ENCODE data around the gene LINGO4. TPM values are rescaled to one million over a fixed set of nuclear protein-coding genes. Genes with fewer than 3 reads are reported as not detected.

Gene LINGO4
- total and polyA plus RNA-seq, 2 donors (not counting 1 experiment from before 2014, with no cell fraction given): not detected

DNA sequence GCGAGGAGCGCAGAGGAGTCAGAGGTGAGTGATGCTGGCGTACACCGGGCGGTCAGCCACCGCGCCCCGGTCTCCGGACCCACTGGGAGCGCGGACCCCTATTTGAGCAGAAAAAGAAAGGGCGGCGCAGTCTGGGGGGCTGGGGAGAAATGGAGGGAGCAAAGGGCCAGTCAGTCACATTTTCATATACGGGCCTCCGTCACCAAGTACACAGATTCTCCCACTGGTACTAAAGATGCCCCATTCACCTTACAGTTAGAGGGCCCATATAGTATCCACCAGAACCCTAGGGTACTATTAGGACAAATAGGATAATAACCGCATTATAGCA, 33.8 kb upstream of the LINGO4 start:
- no peak overlapping the region for H3K27ac ChIP-seq (ENCODE audit: low read length in 2 of 2)
- H2AFZ ChIP-seq (ENCODE audit: insufficient read depth, low read depth, low read length, poor library complexity, severe bottlenecking): peak overlapping the region; percentile 69
- intact Hi-C loops (cut with micrococcal nuclease): loop anchor here (2.0 to 10.0 kb wide), 4 partner anchors 114 to 557 kb away; partner anchors contain the start of genes POGZ, PSMB4, RIIAD1 and ZNF687
- H3K4me2 ChIP-seq (replicated peaks; ENCODE audit: low read depth, low read length, poor library complexity, severe bottlenecking): peak overlapping the region; percentile 89
- peaks cover 0 to 20% (median 7%) of the 10 kb centered on the region in 4 experiments for H3K27me3 ChIP-seq (replicated peaks in 1 of 4; ENCODE audit: control extremely low read depth in 1 of 4, control insufficient read depth in 3 of 4, insufficient read depth in 4 of 4, low read length in 3 of 4)
- H3K27ac Mint-ChIP-seq: peak overlapping the region; percentile 37
- no peak for DNase-seq
- 21% methylated on average over 9 of the region's 16 CpGs for whole genome bisulfite sequencing (ENCODE audit: insufficient coverage)
- peaks cover 0 to 11% (median 0%) of the 10 kb centered on the region in 3 donors for H3K9me3 ChIP-seq (ENCODE audit: control extremely low read depth in 1 of 3, control insufficient read depth in 2 of 3, insufficient read depth in 1 of 3, low read length in 2 of 3)
- no peak for ATAC-seq (ENCODE audit: low read depth)
- peaks cover 34 to 41% of the 10 kb centered on the region in 2 donors for H3K4me1 ChIP-seq (ENCODE audit: control insufficient read depth in 2 of 2, insufficient read depth in 2 of 2, low read length in 2 of 2)
- H3K36me3 ChIP-seq (replicated peaks in 1 of 2; ENCODE audit: control extremely low read depth in 1 of 2, control insufficient read depth in 1 of 2, extremely low read depth in 1 of 2, insufficient read depth in 2 of 2, low read length in 1 of 2): no peaks in the 10 kb centered on the region
- CTCF ChIA-PET: interaction anchor here (2.3 kb wide), 1 partner anchor 245 kb away, joined by 10 read pairs; no protein-coding TSS in a partner anchor
- peak overlapping the region; percentile 87 for H3K4me3 Mint-ChIP-seq
- no peaks in the 10 kb centered on the region for H3K79me2 ChIP-seq (ENCODE audit: control insufficient read depth, insufficient read depth, low read length)
- no peaks in the 10 kb centered on the region for H4K20me1 ChIP-seq (ENCODE audit: control insufficient read depth, insufficient read depth, low read length, poor library complexity, severe bottlenecking)
- peak overlapping the region in 4 of 5 experiments; percentile 36 to 56 (median 44) for H3K4me3 ChIP-seq (ENCODE audit: control extremely low read depth in 1 of 5, extremely low read depth in 1 of 5, insufficient read depth in 1 of 5, low read depth in 2 of 5, low read length in 4 of 5)
- POLR2A ChIA-PET: no interaction called here
- TF ChIP-seq, protein P1, sequence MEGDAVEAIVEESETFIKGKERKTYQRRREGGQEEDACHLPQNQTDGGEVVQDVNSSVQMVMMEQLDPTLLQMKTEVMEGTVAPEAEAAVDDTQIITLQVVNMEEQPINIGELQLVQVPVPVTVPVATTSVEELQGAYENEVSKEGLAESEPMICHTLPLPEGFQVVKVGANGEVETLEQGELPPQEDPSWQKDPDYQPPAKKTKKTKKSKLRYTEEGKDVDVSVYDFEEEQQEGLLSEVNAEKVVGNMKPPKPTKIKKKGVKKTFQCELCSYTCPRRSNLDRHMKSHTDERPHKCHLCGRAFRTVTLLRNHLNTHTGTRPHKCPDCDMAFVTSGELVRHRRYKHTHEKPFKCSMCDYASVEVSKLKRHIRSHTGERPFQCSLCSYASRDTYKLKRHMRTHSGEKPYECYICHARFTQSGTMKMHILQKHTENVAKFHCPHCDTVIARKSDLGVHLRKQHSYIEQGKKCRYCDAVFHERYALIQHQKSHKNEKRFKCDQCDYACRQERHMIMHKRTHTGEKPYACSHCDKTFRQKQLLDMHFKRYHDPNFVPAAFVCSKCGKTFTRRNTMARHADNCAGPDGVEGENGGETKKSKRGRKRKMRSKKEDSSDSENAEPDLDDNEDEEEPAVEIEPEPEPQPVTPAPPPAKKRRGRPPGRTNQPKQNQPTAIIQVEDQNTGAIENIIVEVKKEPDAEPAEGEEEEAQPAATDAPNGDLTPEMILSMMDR (IDR thresholded peaks at IDR 0.05): no peak
- no peak for TF ChIP-seq EZH2 (IDR thresholded peaks at IDR 0.05; ENCODE audit: borderline replicate concordance, insufficient read depth, low read depth, low read length, poor library complexity, severe bottlenecking)
- H3K9ac ChIP-seq (ENCODE audit: low read length): peak overlapping the region; percentile 65
- no peaks in the 10 kb centered on the region for H3K9me3 Mint-ChIP-seq (ENCODE audit: insufficient read depth)
- peaks cover 34% of the 10 kb centered on the region for H3K4me1 Mint-ChIP-seq
- H3K27me3 Mint-ChIP-seq: peaks cover 10% of the 10 kb centered on the region

Data from B cell (primary cell).